SU-DHL-6 (cell line): ENCODE measurements around the gene DEFB114.

Experiments used
- H2AFZ ChIP-seq: fragments of 200-600 bp; sonication (generic); 2 replicates; pipeline ENCODE4 v1.6.1; 2014; ENCODE audit warnings: low read depth, mild to moderate bottlenecking, moderate library complexity, mixed read lengths, antibody characterized with exemption, low read length; ENCODE audit not compliant: severe bottlenecking
- H3F3A ChIP-seq: fragments of 200-600 bp; shearing (Covaris generic); 2 replicates; pipeline ENCODE4 v1.6.0; 2016; ENCODE audit warnings: antibody characterized with exemption, mild to moderate bottlenecking; ENCODE audit not compliant: insufficient read depth
- H3K27ac ChIP-seq: fragments of 200-600 bp; sonication (generic); 2 replicates; pipeline ENCODE4 v1.5.1; 2016; ENCODE audit warnings: low read depth, mild to moderate bottlenecking, low read length, moderate library complexity, mixed read lengths
- H3K27me3 ChIP-seq: fragments of 200-600 bp; sonication (generic), shearing (Covaris generic); 2 replicates; pipeline ENCODE4 v1.6.0; 2014; ENCODE audit warnings: mild to moderate bottlenecking, low read length
- H3K36me3 ChIP-seq: fragments of 200-600 bp; sonication (generic); 2 replicates; pipeline ENCODE4 v1.6.1; 2014; ENCODE audit warnings: mild to moderate bottlenecking, low read length, mixed read lengths
- H3K4me2 ChIP-seq: fragments of 300-600, 200-600 bp; shearing (Covaris generic), sonication (generic); 2 replicates; pipeline ENCODE4 v1.6.0; 2014; ENCODE audit warnings: low read length, low read depth, mild to moderate bottlenecking; ENCODE audit not compliant: poor library complexity, severe bottlenecking
- H3K4me3 ChIP-seq: fragments of 200-600 bp; sonication (generic); 2 replicates; pipeline ENCODE4 v1.5.1; 2014; ENCODE audit warnings: antibody characterized with exemption, low read length, mild to moderate bottlenecking, mixed read lengths; ENCODE audit not compliant: insufficient read depth, poor library complexity, severe bottlenecking
- H3K79me2 ChIP-seq: fragments of 200-600 bp; sonication (generic); 2 replicates; pipeline ENCODE4 v1.6.1; 2014; ENCODE audit warnings: mild to moderate bottlenecking, low read length, moderate library complexity; ENCODE audit not compliant: insufficient read depth
- H3K9ac ChIP-seq: fragments of 200-600 bp; sonication (generic); 2 replicates; pipeline ENCODE4 v1.7.0; 2014; ENCODE audit warnings: mild to moderate bottlenecking, low read length
- H3K9me2 ChIP-seq: fragments of 200-600 bp; sonication (generic); replicated peaks from 2 replicates; pipeline ENCODE4 v1.6.1; 2014; ENCODE audit warnings: low read length; ENCODE audit not compliant: insufficient read depth
- H3K9me3 ChIP-seq: fragments of 200-600 bp; sonication (generic); 2 replicates; pipeline ENCODE4 v1.6.1; 2014; ENCODE audit warnings: low read length, mixed read lengths; ENCODE audit not compliant: insufficient read depth
- H4K20me1 ChIP-seq: fragments of 200-600 bp; sonication (generic); 2 replicates; pipeline ENCODE4 v1.6.1; 2014; ENCODE audit warnings: low read depth, mild to moderate bottlenecking, antibody characterized with exemption, low read length, moderate library complexity, mixed read lengths
- EZH2phosphoT487 ChIP-seq: fragments of 200-600 bp; sonication (generic), shearing (Covaris generic); conservative IDR thresholded peaks from 2 replicates; pipeline ENCODE4 v1.6.1; 2018; ENCODE audit warnings: mild to moderate bottlenecking, antibody characterized with exemption, low read length, moderate library complexity, mixed read lengths
- TF ChIP-seq, protein P1 (sequence below): fragments of 200-600 bp; sonication (generic); IDR thresholded peaks from one replicate; pipeline ENCODE4 v1.5.1; 2017; ENCODE audit warnings: antibody characterized with exemption, mild to moderate bottlenecking, low read length, moderate library complexity; ENCODE audit not compliant: insufficient read depth, poor library complexity, severe bottlenecking

Gene DEFB114

DNA sequence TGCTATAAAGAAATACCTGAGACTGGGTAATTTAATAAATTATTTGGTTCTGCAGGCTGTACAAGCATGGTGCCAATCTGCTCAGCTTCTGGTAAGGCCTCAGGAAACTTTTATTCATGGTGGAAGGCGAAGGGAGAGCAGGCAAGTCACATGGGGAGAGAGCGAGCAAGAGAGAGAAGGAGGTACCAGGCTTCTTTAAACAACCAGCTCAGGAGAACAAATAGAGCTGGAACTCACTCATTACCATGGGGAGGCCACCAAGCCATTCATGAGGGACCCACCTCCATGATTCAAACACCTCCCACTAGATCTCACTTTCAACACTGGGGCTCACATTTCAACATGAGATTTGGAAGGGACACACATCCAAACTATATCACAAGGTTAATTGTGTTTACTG, 52.7 kb downstream of the DEFB114 start:
- no peak overlapping the region for H3K4me2 ChIP-seq
- no peak overlapping the region for H3K9ac ChIP-seq
- no peaks in the 10 kb centered on the region for H3K27me3 ChIP-seq
- H3K9me3 ChIP-seq: no peaks in the 10 kb centered on the region
- no peaks in the 10 kb centered on the region for H3K36me3 ChIP-seq
- no peaks in the 10 kb centered on the region for H3K9me2 ChIP-seq
- H3F3A ChIP-seq: no peaks in the 10 kb centered on the region
- no peak overlapping the region for H2AFZ ChIP-seq
- no peaks in the 10 kb centered on the region for H4K20me1 ChIP-seq
- no peak for TF ChIP-seq EZH2phosphoT487
- TF ChIP-seq, protein P1, sequence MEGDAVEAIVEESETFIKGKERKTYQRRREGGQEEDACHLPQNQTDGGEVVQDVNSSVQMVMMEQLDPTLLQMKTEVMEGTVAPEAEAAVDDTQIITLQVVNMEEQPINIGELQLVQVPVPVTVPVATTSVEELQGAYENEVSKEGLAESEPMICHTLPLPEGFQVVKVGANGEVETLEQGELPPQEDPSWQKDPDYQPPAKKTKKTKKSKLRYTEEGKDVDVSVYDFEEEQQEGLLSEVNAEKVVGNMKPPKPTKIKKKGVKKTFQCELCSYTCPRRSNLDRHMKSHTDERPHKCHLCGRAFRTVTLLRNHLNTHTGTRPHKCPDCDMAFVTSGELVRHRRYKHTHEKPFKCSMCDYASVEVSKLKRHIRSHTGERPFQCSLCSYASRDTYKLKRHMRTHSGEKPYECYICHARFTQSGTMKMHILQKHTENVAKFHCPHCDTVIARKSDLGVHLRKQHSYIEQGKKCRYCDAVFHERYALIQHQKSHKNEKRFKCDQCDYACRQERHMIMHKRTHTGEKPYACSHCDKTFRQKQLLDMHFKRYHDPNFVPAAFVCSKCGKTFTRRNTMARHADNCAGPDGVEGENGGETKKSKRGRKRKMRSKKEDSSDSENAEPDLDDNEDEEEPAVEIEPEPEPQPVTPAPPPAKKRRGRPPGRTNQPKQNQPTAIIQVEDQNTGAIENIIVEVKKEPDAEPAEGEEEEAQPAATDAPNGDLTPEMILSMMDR: no peak
- H3K4me3 ChIP-seq: no peak overlapping the region
- H3K79me2 ChIP-seq: no peaks in the 10 kb centered on the region
- no peak overlapping the region for H3K27ac ChIP-seq
